Measurements from ENCODE around the gene SLIT3.

The SLIT3 gene

GRCh38 chr5:168881427-168882149, 419.4 kb downstream of the SLIT3 start:
- Mint-ChIP-seq H3K9me3 (no peaks in the 10 kb centered on the region), H3K27me3 (ENCODE audit: low read depth) (peaks cover 10% of the 10 kb centered on the region), H3K4me3 (no peak overlapping the region), H3K36me3 (ENCODE audit: low read depth) (no peaks in the 10 kb centered on the region), H3K4me1 (peaks cover 15% of the 10 kb centered on the region), H3K27ac (peak overlapping the region in 1 of 3 experiments; percentile 21)
- no peak for TF ChIP-seq CTCF (IDR thresholded peaks at IDR 0.05; ENCODE audit: unreplicated experiment in 3 of 3)

- no peak for TF ChIP-seq CTCF (IDR thresholded peaks at IDR 0.05; ENCODE audit: unreplicated experiment in 3 of 3)
- Mint-ChIP-seq H3K27ac (peak overlapping the region; percentile 9 to 26 (median 26)), H3K9me3 (no peaks in the 10 kb centered on the region), H3K4me1 (peaks cover 22% of the 10 kb centered on the region), H3K36me3 (ENCODE audit: low read depth) (no peaks in the 10 kb centered on the region), H3K27me3 (ENCODE audit: low read depth) (peaks cover 14% of the 10 kb centered on the region), H3K4me3 (peak overlapping the region in 1 of 3 experiments; percentile 1)
Observed at GRCh38 chr5:168879929-168880328, 421.0 kb downstream of the SLIT3 start.

- peak overlapping the region in 1 of 3 experiments; percentile 9 for H3K27ac Mint-ChIP-seq
- no peaks in the 10 kb centered on the region for H3K36me3 Mint-ChIP-seq (ENCODE audit: low read depth)
- peaks cover 27% of the 10 kb centered on the region for H3K4me1 Mint-ChIP-seq
- no peak for TF ChIP-seq CTCF (IDR thresholded peaks at IDR 0.05; ENCODE audit: unreplicated experiment in 3 of 3)
- H3K4me3 Mint-ChIP-seq = no peak overlapping the region
- no peaks in the 10 kb centered on the region for H3K9me3 Mint-ChIP-seq
- H3K27me3 Mint-ChIP-seq (ENCODE audit: low read depth) = peaks cover 14% of the 10 kb centered on the region
Observed at GRCh38 chr5:168879331-168879730, 421.6 kb downstream of the SLIT3 start.

GRCh38 chr5:168878135-168878745, 422.7 kb downstream of the SLIT3 start:
- Mint-ChIP-seq H3K27ac (peak overlapping the region in 2 of 3 experiments; percentile 1), H3K27me3 (ENCODE audit: low read depth) (peaks cover 14% of the 10 kb centered on the region), H3K4me3 (no peak overlapping the region), H3K4me1 (peaks cover 31% of the 10 kb centered on the region), H3K36me3 (ENCODE audit: low read depth) (no peaks in the 10 kb centered on the region), H3K9me3 (no peaks in the 10 kb centered on the region)
- no peak for TF ChIP-seq CTCF (IDR thresholded peaks at IDR 0.05; ENCODE audit: unreplicated experiment in 3 of 3)

GRCh38 chr5:168877132-168877892, 423.6 kb downstream of the SLIT3 start:
- Mint-ChIP-seq H3K27ac (peak overlapping the region in 1 of 3 experiments; percentile 1), H3K4me3 (peak overlapping the region in 1 of 3 experiments; percentile 13)
- TF ChIP-seq CTCF (IDR thresholded peaks at IDR 0.05; ENCODE audit: unreplicated experiment in 3 of 3) = no peak

More at GRCh38 chr5:168877132-168877892, 423.6 kb downstream of the SLIT3 start:
- Mint-ChIP-seq H3K4me1 (peaks cover 31% of the 10 kb centered on the region), H3K36me3 (ENCODE audit: low read depth) (no peaks in the 10 kb centered on the region), H3K27me3 (ENCODE audit: low read depth) (peaks cover 14% of the 10 kb centered on the region), H3K9me3 (no peaks in the 10 kb centered on the region)

Measured in nephron (organoid).